GM18873 (cell line): ENCODE results near the gene GSKIP.

Source experiments
- ATAC-seq: cut with Tn5 transposase; IDR thresholded peaks from one replicate; pipeline ENCODE4 v1.9.1; 2021; ENCODE audit warnings: mild to moderate bottlenecking, moderate library complexity, moderate number of reproducible peaks; ENCODE audit not compliant: unreplicated experiment, low FRiP score

The GSKIP gene

DNA sequence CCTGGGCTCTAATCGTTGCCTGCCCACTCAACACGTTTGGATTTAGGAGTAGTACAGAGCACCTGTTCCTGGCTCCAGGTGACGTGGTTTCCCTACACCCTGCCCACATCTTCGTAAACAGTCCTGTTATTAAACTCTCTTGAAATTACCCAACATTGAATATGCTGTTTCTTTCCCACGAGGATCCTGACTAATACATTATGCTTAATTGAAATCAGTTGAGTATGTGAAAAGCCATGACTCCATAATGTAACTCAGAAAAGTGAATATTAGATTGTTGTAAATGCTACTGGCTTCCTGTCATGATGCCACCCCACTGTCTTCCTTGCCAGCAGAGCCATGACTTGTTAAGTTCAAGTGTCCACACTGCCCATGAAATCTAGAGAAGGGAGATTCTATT is 50.2 kb downstream of the GSKIP start:
- no peak for ATAC-seq

DNA sequence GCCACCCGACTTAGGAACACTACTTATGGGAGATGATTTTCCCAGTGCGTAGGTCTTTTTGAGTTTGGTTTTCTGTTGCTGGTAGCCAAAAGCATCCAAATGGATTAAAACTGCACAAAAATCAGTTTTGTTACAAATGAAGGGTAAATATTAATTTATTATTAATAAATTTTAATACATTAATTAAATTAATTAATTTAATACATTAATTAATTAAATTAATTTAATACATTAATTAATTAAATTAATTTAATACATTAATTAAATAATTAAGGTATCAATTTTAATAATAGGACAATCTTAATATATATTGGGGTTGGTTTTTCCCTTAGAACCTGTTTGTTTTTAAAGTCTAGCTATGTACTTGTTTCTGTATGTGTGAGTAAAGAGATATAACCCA is 52.2 kb downstream of the GSKIP start:
- no peak for ATAC-seq

DNA sequence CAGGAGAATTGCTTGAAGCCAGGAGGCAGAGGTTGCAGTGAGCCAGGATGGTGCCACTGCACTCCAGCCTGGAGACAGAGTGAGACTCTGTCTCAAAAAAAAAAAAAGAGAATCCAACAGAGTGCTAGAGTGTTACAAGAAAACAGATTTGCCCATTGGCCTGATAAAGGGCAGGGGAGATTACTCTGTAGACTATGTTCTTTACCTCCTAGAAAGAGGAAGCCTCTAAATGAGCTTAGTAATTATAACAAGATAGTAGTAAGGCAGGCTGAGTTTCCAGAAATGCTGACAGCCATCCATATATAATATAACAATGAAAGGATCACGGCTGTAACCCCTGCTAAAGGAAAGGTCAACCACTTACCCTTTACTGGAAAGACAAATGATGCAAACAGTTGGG is 53.0 kb downstream of the GSKIP start:
- no peak for ATAC-seq

DNA sequence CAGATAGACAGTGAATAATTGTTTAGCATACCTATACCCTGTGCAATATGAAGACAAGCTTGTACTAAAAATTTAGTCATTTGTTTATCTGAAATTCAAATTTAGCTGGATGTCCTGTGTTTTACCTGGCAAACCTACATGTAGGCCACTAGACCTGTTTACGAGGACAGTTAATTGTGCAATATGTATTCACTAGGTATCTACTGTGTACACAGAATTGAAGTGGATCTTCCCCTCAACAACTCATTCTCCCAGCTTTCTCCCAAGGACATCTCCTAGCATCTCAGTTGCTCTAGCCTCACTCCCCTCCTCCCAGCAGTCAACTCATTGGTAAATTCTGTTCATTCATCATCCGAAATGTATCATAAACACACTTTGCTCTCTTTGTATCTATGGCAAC is 53.9 kb downstream of the GSKIP start:
- ATAC-seq: no peak

DNA sequence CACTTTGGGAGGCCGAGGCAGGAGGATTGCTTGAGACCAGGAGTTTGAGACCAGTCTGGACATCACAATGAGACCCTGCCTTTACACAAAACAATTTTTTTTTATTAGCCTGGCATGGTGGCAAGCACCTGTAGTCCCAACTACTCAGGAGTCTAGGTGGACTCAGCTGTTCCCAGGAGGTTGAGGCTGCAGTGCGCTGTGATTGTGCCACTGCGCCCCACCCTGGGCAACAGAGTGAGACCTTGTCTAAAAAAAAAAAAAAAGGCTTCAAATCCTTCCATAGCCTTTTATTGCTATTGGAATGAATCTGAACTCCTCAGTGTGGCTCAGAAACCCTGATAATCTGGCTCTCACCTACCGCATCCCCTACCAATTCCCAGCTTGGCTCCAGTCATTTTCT is 54.7 kb downstream of the GSKIP start:
- ATAC-seq: no peak

DNA sequence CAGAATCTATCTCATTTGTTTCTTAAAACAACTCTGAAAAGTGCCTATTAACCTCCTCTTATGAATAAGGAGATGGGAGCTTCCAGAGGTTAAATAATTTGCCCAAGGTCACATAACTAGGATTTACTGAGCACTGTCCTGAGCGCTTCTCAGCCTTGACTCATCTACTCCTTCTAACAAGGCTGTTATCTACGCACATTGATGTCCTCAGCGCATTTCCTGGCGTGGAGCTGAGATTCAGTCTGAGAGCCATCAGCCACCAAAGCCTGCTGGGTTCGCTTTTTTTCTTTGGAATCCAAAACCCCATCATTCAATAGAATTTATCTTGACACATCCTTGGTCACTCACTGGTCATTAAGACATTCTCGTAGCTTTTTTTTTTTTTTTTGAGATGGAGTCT is 57.9 kb downstream of the GSKIP start:
- ATAC-seq: no peak

DNA sequence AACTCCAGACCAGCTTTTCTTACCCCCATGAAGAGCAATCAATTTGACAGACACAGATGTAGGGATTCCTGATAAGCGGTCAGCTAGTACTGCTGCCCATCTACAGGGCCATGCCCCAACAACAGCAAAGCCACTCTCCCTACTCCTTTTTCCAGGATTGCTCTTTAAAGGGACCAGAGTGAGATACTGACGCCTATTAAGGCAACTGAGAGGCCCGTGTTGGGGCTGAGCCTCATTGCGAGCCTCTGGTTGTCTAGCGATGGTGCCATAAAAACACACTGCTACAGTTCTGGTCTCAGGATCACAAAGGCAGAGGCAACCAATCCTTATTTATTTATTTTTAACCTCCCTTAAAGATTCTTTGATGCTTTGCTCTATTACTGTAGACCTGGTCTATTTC is 59.7 kb downstream of the GSKIP start:
- no peak for ATAC-seq

DNA sequence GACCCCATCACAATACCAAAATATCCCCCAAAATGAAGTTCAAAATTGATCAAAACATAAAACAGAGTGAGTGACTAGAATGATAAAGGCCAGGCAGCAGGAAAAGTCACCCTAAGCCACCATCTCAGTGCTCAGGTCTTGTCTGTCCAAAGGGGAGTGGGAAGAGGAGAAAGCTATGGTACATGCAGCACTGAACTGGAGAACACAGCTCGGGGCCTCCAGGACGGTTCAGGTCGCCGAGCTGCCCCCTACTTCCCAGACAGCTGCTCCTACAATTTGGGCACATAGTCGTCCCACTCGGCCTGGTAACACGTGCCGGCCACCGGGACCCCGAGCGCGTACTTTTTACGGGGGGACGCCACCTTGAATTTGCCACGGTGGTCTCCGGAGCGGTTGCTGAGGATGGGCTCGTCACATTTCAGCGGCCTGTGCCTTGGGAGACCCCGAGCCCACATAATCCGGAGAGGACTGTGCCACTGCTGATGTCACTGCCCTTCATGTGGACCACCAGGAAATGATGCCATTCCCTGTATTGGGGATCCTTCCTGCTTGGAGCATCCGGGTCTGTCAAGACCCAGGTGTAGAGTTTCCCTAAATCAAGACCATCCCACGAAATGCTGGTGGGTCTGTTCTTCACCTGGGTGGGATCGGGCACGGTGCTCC is 60.3 kb downstream of the GSKIP start:
- ATAC-seq: no peak

DNA sequence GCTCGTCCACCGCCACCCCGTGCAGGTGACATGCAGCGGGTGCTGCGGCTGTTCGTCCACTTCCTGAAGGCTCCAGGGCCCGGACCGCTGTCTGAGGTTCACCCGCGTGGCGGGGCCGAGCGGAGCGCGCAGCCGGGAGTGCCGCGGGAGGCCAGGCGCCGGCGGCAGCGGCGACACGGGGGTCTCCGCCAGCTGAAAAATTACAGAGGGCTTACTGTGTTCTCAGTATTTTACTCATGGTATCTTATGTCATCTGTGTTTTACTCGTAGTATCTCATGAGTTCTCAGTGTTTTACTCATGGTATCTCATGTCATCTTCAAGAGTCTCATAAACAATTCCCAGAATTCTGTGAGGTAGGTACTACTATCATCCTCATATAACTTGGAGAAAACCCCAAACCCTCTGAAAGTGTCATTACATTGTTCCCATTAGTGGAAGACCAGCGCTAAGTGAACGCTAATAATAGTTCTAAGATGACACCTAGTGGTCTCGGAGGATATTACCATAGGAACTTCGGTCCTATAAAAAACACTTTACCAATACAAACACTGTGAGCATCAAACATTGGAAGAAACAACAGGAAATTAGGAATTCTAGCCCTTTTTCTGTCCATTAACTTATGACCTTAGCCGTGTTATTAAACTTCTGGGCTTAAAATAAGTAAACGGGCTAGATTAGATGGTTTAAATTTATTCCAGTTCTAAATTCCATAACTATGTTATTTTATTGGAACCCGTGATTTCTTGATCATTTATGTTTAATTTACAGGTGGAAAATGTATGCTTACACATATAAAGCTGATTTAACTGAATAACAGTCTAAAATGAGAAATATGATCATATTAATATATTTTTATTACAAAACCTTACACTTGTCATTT is 61.0 kb downstream of the GSKIP start:
- peak; percentile 73 for ATAC-seq

DNA sequence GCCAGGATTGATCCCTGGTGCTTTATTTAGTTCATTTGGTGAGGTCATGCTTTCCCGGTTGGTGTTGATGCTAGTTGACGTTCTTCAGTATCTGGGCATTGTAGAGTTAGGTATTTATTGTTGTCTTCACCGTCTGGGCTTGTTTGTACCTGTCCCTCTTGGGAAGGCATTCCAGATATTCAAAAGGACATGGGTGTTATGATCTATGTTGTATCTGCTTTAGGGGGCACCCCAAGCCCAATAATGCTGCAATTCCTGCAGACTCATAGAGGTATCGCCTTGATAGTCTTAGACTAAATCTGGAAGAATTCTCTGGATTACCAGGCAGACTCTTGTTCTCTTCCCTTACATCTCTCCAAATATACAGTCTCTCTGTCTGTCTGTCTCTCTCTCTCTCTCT is 70.7 kb downstream of the GSKIP start:
- no peak for ATAC-seq
